ENCODE data around the gene CELSR1.
"Not testable (repeated sequence)": the region's sequence is repeated elsewhere in the genome, so short reads cannot be mapped to it uniquely, and the experiment has no call there.

The CELSR1 gene

DNA sequence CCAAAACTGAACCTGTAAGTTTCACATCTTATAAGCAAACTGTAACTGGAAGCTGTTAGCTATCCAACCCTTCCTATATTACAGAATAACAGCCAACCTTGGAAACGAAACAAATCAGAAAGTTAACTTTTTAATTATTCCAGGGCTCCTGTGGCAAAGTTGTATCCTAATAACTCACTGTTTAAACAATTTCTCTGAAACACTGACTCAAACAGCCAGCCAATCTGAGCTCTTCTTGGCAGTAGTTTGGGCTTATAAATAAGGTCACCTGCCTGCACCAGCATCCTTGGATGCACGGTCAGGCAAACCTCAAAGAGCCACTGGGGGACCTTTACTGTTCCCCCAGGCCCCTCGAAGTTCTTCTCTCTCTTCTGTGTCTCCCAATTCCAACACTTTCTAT, 5.0 kb downstream of the CELSR1 start:
- DNase-seq: no peak

DNA sequence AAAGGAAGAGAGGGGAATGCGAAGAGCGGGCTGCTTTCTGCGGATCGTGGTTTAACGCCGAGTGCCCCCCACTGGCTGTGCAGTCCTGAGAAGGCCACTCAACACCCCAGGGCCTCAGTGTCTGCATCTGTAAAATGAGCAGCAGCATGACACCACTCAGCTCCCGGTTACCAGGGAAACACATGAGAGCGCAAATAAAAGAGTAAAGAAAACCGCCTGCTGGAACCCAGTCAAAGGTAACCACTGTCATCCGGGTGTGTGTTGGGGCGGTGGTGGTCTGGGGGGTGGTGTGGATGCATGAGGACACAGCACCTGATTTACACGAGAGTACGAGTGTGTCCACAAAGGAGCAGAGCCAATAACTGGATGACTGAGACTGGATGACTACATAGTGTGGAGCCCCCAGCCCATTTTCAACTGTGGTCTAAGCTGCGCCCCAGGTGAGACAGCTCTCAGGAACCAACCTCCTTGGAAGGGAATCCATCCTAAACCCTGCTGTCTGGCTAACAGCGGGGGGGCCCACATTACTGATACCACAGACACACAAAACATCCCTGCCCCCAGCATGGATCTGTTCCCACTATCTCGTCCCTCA, 5.7 kb downstream of the CELSR1 start:
- DNase-seq: no peak

DNA sequence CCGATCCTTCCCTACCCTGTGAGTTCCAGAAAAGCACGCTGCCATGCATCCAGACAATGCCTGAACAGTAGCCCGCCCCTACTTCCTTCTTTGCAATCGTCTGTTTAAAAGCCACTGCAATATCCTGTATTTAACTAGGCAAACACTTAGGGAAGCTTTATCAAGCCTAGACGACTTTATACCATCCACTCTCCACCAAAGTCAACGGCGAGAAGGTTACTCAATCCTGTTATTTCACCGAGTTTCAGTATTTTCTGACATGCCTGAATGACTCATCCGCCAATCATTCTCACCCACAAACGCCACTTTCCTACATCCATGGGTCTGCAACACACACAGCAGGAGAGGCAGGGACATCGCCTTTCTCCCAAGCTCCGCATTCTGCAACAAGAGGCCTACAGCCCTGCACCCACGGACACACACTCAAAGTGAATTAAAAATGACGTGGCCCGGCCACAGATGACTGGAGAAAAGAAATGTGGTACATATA, 9.3 kb downstream of the CELSR1 start:
- peak; percentile 95 for DNase-seq

DNA sequence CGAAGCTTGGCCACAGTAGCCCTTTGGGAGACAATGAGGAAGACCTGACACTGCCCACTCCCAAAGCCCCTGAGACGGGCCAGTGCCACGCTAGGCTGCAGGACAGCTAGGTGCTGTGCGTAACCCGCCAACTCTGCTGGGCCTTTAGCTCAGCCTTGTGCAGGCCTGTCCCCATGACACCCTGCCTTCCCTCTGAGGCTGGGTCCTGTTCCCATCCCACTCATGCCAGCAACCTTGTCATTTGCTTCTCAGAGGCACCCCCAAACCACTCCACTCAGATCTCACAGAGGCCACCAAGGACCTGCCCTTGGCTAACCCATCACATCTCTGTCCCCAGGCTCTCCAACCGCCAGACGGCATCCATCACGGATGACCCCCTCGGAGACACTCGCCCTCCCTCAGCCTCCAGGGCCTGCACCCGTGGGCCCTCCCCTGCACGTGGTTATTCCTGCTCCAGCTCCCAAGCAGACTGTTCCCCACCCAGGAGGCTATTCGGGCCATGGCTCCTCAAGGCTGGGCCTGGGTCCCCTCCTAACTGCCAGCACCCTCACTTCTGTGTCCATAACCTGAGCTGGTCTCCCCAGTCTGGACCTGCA, 11.1 kb downstream of the CELSR1 start:
- no peak for DNase-seq

DNA sequence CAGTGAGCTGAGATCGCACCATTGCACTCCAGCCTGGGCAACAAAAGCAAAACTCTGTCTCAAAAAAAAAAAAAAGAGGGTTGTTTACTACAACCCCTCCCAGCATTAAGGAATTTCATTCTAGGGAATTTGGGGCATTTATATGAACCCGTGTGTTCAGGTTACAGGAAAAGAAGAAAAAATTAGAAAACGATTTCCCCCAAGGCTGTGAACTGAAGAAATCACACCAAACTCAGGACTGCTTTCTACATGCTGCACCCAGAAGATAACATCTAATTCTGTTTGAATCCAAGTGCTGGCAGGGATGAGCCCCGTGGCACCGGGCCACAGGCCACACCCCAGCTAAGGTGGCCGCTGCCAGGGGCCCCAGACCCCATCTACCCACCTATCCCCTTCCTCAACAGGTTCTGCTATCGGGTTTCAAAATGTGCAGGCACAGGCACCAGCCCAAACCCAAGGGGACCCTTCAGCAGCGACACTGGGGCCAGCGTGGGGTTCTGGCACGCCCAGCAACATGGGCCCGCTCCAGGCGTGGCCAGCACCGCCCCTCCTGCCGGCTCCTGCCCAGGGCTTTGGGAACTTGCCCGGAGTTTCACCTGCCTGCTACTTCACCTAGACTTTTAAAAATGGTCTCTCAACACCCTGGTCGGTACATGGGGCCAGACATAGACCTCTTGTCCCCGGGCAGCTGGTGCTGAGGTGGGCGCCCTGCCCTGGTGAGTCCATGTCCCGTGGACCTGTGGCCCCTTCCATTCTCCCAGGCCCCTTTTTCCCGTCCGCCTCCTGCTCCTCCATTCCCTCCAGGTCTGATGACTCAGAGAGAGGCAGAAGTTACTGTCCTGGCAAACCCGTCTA, 11.8 kb downstream of the CELSR1 start:
- DNase-seq: no peak

DNA sequence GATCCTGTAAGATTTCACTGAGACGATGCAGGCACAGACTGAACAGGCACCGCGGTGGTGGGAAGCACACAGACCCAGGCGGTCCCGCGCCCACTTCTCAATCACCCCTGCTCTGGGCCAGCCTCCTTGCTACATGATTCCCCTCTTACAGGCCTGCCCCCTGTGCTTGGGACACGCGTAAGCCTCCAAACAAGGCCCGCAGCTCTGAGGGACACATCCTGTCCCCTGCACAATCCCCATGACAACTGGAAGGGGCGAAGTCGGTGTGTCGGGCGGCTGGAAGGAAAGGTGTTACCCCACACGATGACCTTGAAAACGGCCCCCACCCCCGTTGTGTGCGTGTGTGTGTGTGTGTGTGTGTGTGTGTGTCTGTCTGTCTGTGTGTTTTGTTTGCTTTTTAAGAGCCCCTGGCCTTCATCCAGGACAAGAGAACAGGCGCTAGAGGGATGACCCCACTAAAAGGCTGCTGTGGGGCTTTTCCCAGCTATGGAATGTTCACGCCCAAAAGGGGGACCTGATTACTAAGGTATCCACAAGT, 13.1 kb downstream of the CELSR1 start:
- DNase-seq: no peak

DNA sequence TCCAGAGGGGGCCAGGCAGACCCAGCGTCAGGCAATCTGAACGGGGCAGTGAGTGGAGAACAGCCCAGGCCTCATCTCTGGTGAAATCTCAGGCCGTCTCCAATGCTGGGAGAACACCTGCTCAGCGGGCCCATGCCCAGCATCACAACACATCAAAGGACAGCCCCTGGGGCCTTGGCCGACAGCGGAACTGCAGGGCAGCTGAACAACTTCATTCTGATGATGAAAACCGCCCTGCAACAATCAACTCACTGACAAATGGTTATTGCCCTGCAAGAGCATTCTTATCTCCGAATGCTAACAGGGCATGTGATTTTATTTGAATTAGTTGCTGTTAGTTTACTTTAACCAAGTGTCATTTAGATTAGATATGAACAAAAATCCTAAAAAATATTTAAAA, 14.6 kb downstream of the CELSR1 start:
- DNase-seq: no peak

DNA sequence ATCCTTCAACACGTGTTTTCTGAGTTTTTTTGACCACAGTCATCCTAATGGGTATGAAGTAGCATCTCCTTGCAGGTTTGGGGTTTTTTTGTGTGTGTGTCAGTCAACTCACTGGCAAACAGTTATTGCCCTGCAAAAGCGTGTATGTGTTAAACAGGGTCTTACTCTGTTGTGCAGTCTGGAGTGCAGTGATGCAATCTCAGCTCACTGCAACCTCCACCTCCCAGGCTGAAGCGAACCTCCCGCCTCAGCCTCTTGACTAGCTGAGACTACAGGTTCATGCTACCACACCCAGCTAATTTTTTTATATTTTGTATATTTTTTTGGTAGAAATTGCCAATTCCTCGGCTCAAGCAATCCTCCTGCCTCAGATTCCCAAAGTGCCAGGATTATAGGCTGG, 15.4 kb downstream of the CELSR1 start:
- no peak for DNase-seq

DNA sequence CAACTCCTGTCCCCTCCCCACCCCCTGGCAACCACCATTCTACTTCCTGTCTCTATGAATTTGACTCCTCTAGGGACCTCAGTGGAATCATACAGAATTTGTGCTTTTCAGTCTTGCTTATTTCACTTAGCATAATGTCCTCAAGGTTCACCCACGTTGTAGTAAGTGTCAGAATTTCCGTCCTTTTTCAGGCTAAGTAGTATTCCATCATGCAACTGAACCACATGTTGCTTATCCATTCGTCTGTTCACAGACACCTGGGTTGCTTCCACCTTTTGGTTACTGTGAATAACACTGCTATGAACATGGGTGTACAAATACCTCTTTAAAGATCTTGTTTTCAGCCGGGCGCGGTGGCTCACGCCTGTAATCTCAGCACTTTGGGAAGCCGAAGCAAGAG, 16.5 kb downstream of the CELSR1 start:
- no peak for DNase-seq

DNA sequence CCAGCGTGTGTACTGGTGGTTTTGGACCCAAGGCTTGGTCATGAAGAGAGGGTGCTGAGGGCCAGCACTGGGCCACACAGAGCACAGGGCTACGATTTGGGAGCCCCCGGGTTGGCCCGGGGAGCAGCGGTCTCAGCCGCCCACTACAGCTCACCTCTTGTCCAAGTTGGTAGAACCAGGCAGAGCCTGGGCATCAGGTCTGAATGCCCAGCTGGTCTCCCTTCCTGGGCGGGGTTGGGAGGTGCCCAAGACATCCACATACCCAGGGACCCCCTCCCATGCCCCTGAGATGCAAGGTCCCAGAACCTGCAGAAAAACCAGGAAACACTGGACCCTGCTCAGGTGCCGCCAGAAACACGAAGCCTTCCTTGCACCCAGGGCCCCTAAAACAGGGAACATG, 18.0 kb downstream of the CELSR1 start:
- no peak for DNase-seq

DNA sequence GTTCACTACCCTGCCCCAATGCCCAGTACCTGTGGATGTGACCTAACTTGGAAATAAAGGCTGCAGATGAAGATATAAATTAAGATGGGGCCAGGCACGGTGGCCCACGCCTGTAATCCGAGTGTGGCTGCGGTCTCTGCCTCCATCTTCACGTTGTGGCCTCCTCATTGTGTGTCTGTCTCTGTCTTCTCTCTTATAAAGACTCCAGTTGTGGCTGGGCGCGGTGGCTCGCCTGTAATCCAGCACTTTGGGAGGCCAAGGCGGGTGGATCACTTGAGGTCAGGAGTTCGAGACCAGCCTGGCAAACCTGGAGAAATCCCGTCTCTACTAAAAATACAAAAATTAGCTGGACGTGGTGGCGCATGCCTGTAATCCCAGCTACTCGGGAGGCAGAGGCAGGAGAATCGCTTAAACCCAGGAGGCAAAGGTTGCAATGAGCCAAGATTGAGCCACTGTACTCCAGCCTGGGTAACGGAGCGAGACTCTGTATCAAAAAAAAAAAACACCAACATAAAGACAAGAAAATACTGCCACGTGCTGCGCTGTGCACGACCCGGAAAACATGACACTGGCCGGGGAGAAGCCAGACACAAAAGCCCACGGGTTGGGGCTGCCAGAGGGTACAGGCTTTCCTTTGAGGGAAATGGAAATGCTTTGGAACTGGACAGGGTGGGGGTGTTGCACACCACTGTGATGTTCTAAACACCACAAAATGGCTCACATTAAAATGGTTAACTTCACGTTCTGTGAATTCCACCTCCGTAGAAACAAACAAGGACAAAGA, 18.7 kb downstream of the CELSR1 start:
- no peak for DNase-seq

DNA sequence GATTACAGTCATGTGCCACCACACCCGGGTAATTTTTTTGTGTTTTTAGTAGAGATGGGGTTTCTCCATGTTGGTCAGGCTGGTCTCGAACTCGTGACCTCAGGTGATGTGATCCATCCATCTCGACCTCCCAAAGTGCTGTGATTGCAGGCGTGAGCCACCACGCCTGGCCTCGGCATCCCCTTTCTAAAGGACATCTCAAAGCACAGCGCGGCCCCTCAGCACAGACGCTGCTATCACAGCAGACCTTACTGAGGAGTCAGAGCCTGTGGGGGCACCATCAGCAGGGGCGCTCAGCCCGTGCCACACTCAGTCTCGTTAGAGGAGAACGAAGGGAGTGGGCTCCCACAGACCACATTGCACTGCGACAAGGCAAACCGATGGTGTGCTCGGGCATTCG, 19.4 kb downstream of the CELSR1 start:
- no peak for DNase-seq

DNA sequence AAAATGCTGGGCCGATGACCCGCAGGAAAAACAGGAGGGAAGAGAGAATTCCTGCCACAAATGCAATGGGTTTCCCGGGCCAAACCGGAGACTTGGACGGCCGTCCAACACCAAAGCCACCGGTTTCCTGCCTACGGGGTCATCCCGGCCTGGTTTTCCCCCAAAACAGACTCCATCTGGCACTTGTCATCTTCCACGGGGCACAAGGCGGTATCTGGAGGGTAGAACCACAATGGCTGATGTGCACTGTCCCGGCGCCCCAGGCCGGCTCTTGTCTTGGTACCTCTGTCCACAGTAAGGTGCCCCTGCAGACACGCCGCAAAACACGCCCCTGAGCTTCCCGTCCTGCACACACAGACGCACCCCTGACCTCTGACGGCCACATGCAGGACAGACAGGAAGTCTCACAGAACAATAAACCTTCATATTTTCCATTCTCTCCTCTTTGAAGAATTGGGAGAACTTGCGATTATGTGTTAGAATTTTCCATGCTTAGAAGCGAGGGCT, 20.1 kb downstream of the CELSR1 start:
- no peak for DNase-seq

DNA sequence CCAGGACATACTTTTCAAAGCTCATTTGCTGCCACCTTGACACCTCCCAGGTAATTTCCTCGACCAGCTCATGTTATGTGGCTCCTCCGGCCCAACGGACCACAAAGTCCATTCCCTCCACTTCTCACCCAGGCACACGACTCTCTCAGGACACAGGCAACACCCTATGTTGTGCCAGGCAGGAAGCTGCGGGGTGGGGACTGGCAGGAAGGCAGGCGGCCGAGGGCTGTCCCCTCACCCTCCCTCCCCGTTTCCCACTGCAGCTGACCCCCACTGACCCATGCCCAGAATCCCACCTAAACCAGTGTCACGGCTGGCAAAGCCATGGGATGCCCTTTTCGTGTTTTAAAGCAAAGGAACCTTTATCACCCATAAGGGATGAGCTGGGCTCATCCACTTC, 20.8 kb downstream of the CELSR1 start:
- DNase-seq: no peak

DNA sequence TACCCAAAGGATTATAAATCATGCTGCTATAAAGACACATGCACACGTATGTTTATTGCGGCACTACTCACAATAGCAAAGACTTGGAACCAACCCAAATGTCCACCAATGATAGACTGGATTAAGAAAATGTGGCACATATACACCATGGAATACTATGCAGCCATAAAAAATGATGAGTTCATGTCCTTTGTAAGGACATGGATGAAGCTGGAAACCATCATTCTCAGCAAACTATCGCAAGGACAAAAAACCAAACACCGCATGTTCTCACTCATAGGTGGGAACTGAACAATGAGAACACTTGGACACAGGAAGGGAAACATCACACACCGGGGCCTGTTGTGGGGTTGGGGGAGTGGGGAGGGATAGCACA, 21.3 kb downstream of the CELSR1 start:
- not testable (repeated sequence) for DNase-seq

DNA sequence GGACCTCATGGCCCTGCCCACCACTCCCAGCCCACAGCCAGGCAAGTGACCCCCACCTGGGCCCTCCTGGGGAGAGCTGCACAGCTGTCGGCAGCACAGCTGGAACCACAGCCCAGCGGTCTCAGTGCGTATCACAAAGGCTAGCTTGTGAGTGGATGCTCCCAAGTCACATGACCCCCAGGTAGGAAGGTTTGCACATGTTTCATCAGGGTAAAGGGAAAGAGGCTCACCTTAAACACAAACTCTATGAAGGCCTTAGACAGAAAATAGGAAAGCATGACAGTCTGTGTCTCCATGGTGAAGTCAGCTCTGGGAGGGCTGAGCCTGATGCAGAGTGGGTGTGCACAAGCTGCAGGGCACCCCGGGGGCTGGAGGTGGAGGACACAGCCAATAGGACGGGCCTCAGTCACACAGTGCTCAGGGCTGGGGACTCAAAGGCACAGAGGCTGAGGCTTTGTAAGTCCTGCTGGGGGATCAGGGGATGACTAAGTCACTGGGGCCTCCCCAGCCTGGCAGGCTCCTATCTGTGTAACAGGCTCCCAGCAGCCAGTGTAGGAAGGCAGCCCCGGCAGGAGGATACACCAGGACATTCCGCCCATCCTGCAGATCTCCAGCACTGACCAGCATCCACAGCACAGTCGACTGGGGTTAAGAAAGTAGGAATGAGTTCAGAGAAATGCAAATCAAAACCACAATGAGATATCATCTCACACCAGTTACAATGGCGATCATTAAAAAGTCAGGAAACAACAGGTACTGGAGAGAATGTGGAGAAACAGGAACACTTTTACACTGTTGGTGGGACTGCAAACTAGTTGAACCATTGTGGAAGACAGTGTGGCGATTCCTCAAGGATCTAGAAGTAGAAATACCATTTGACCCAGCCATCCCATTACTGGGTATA, 22.0 kb downstream of the CELSR1 start:
- no peak for DNase-seq

DNA sequence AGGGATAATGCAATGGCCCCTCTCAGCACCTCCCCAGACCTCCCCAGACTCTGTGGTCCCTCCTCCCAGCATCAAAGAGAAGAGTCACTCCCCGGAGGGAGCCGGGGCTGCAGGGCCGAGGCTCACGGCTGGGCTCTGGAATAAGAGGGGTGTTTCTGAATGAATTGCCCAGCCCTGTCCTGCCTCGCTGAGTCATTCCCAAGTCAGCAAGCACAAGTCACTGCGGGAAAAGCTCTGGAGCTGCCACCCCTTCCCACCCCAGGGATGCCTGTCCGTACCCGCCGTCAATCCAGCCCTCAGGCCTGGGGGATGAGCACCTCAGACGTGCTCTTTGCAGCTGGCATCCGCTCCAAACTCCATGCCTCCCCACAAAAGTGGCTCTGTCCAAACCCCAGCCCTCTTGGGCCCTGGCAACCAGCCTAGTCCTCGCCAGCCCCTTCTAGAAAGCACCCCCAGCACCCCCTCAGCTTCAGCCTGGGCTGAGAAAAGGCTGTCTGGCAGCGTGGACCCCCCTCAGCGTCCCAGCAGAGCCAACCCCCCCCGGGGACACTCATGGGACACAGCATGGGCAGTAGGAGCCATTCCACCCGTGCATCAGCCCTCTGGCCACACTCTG, 22.7 kb downstream of the CELSR1 start:
- DNase-seq: no peak

DNA sequence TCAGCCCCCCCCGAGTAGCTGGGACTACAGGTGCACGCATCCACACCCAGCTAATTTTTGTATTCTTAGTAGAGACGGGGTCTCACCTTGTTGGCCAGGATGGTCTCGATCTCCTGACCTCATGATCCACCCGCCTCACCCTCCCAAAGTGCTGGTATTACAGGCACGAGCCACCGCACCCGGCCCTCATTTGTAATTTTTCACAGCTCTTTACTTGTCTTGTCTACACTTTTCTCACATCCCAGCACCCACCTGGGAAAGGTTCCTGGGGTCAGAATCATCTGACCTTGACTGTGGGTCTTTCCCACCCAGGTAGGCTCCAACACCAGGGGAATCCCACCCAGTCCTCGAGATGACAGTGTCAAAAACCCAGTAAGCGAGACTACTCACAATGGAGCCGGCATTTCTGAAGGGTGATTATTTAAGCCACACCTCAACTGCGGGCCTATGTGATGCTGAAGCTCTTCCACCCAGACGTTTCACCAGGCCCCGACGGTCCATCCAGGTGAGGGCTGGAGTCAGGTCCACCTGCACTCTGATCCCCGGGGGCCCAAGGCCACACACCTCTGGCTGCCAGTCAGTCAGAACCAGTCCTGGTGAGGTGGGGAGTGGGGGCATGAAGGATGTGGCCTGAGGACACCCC, 23.4 kb downstream of the CELSR1 start:
- DNase-seq: no peak

DNA sequence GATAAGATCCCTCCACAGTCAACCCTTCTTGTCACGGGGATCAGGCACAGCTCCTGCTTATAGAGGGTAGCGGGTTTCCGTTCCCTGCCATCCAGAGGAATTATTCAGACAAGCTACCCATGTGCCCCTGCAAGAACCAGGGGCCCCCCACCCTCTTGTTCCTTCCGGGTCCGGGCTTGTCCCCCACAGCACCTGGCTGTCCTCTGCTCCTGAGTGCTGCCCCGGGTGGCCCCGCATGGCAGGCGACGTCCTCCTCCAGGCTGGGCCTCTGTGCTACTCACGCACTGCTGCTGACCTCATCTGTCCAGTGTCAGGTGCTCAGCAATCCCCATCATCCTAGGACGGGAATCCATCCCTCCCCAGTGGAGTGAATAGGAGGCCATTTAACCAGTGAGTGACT, 24.7 kb downstream of the CELSR1 start:
- DNase-seq: no peak

DNA sequence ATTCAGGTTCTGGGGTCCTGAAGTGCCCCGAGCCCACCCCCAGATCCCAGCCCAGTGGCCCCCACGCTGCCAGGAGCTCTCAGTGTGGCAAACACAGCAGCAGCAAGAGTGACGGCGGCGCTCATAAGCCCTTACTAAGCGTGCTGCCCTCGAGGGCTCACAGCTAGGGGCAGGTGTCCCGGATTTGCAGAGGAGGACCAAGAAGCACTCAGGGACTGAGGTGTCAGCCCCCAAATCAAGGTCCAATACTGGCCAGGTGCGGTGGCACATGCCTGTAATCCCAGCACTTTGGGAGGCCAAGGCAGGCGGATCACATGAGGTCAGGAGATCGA, 25.4 kb downstream of the CELSR1 start:
- no peak for DNase-seq
